Suppressor macrophage treated with lipopolysaccharide for 4 hours (primary cell): Measurements from ENCODE around the gene ECT2L.
A peak's percentile ranks its signal among the peaks of the same experiment; 100 is the strongest.

ENCODE experiments used
- DNase-seq: peaks from one replicate; pipeline ENCODE4 v3.0.0-alpha.2; 2020

ECT2L gene, protein sequence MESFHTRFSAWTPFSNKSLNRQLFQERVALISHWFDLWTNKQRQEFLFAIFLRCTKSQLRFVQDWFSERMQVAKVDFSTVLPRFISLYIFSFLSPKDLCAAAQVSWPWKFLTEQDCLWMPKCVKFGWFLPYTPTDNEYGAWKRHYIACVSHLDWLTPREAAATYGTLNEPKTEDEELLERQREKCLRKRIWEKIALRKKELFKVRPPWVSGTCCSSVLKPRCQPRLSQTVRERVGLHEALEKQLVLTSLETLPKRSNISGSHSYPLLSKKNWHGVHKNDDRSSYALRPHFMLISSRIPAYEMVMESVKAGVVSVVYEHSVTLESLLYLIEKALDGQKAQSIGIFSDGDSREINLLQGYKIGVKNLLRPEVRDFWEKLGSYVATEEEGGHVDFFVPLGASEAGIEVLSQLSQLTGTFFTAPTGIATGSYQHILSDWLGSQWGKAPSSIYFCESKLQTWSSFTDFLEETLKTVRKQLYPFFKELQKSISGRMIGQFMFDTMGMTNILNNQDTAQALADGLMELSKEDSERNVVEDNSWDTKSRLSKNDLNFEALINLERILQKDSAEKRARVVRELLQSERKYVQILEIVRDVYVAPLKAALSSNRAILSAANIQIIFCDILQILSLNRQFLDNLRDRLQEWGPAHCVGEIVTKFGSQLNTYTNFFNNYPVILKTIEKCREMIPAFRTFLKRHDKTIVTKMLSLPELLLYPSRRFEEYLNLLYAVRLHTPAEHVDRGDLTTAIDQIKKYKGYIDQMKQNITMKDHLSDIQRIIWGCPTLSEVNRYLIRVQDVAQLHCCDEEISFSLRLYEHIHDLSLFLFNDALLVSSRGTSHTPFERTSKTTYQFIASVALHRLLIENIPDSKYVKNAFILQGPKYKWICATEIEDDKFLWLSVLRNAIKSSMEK

DNA sequence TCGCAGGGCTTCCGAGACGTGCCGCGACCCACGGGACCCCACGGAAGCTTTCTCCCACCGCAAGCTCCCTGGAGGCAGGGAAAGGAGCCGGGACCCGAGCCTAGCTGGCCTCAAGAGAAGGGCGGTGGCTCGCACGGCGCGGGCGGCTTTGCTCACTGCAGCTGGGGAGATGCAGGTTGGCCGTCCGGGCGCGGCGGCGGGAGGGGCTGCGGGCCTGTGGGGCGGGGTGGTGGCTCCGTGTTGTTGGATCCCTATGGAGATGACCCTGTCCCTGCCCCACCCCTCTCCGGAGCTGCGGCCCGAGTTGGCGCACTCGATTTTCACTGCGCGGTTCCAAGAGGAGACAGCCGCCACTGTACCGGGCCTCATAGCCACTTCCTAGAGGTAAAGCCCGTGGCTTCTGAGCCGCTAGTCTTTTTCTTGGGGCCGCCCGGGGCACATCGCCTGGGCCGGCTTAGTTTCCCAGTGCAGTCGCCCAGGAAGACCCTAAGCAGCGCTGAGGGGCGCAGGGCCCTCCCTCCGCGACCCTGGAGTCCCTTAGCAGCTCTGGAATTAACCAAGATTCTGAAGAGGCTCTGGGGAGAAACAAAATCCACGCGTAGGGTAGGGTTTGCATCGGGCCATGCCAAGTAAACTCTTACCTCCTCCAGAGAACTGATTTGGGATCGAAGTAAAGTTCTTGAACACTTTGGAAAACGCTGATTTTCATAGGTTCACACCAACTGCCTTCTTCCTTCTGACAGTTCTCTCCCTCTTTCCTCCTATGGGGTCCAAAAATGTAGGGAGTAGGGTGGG is at the start of gene ECT2L:
Gene ECT2L (plus strand): TSS at position 279 of the 795 bp plus-strand sequence. CDS start 17,188 bp downstream, outside the sequence.
- no peak for DNase-seq

DNA sequence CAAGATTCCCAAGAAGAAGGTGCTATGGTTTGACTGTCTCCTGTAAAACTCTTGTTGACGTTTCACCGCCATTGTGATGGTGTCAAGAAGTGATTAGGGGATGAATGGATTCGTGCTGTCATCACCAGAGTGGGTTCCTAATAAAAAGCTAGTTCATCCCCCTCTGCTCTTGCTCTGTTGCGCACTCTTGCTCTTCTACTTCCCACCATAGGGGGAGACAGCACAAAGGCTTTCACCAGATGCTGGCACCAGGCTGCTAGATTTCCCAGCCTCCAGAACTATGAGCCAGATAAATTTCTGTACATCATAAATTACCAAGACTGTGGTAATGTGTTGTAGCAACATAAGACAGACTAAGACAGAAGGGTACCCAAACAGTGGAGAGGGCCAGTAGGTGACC is 43.9 kb upstream of the ECT2L start:
- no peak for DNase-seq

DNA sequence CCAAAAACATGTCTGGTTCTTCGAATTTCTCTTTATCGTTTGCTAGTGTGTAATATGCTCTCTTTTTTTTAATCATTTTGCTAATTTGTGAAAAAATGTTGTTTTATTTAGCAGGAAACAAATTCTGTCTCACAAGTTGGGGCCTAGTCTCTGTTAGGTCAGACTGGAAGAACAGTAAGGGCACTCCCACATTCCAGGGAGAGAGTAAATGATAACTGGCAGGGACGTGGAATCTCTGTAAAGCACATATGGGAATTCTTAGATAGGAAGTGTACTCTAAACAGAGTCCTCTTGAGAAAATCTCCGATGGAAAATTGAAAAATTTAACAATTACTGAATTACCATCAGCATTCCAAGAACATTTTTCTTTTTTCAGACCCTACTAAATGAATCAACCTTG is 38.8 kb upstream of the ECT2L start:
- DNase-seq: no peak

DNA sequence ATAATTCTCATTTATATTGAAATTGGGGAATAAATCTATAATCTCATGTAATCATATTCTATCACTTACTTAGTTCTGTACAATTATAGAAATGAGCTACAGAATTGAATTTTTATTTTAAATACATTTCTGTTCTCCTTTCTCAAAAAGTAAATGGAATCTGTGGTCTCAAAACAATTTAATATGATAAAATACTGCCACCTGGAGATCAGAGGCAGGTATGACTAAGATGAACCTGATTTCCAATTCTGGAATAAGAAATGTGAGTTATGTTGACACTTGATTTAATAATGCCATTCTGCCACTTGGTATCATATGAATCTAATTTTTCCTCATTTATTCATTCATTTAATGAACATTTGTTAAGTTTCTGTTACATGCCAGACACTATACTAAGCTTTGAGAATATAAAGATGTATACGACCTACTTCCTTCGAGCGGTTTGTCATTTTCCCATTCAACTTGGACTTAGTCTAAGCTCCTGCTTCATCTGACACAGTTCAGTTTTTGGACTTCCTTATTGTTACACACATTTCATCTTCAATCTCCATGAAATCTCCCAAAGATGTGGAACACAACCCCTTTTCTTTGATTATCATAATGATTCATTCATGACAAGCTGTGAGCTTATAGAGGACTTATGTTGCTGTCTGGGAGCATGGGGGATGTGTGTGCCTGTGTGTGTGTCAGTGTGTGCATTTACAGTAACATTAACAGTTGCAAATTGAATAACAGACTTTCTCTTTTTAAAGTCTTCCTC is 29.8 kb upstream of the ECT2L start:
- peak; percentile 75 for DNase-seq

DNA sequence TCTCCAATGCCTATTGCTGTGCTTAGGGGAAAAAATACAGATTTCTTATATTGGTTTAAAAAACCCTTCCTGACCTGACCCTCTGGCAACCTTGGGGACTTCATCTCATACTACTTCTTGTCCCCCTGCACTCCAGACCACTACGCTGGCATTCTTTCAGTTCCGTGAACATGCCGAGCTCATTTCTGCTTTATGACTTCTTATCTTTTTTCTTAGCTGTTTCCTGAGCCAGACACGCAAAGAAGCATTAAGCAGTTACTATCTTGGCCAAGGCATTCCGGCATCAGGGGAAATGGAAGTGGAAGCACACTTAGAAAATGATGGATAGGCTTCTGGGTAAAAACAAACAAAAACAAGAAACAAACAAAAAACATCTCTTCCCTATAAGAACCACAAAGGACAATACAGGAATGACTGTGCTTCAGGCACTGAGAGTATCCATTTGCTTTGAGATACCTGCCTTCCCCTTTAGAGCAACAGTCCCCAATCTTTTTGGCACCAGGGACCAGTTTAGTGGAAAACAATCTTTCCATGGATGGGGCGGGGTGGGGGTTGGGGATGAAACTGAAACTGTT is 26.7 kb upstream of the ECT2L start:
- DNase-seq: no peak

DNA sequence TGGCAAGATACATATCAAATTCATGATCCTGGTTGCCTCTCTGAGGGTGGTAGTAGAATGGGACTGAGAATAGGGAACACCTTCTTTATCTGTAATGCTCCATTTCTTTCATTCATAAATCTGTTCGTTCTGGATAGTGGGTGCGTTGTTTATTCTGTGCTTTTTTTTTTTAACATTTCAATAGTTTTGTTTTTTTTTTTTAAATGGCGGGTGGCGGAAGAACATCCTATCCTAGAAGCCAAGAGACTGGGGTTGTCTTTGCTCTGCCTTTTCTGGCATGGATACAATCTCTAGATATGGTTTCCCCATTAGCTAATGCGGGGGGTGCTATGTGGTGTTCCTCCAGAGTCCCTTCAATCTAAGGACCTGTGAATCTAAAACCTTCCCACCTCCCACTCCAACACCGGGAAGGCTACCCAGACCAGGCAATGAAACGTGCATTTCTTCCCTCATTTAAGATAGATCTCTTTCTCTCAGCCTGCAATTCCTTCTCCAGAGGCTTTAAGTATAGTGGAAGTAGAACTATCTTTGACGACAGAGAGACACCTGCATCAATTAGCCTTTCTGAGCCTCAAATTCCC is 23.2 kb upstream of the ECT2L start:
- no peak for DNase-seq

DNA sequence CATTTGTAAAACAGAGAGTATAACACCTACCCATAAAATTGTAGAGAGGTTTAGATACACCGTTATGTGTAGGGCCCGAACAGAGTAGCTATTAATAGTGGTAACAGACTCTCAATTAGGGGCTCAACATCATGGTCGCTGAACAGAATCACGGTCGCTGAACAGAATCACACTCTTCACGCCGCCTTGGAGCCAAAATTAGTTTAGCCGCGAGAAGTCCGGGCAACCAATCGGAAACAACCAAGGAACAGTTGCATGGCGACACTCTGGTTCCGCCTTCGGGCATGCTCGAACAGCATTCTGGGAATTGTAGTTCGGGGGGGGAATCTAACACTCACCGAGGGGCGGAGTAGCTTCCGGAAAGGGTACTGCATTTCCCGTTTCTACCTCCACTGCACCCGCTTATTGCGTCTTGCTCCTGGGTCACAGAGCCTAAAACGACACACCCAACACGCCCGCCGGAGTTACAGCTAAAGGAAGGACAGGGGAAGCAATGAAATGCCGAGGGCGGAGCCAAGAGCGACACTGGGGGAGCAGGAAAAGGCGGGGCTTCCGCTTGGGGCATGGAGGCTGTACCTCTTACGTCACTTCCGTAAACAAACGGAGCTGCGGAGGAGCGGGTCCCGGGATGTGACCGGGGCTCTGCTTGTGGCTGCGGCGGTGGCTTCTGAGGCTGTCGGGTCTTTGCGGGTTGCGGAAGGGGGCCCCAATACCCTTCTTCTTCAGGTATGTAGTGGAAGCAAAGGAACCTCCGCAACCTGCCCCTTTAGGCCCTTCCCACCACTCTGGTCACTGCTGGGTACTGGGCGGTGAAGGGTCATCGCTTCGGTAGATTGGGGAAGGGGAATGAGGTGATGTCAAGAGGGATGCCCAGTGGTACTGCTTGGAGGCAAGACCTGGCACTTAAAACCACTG is 22.5 kb upstream of the ECT2L start, which contains the start of gene CCDC28A:
Gene CCDC28A (plus strand): TSS at position 593 of the 915 bp plus-strand sequence. CDS start 2,352 bp downstream, outside the sequence.
- peak; percentile 96 for DNase-seq

DNA sequence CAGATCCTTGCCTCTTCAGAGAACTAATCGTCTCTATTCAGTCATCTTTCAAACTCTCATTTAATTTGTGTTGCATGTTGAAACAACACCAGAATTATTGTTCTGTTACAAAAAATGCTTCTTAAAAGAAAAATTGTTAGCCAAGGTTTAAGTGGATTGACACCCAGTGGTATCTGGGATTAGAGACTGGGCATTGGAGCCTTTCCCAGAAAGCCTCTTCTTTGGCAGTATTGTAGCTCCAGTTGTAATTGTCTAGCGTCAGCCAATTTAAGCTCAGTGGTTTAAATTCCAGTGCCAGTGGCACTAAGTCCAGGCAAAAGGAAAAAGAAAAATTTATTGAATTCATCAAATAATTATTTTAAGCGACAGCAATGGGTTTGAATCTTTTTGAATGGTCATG is 21.5 kb upstream of the ECT2L start:
- DNase-seq: no peak

DNA sequence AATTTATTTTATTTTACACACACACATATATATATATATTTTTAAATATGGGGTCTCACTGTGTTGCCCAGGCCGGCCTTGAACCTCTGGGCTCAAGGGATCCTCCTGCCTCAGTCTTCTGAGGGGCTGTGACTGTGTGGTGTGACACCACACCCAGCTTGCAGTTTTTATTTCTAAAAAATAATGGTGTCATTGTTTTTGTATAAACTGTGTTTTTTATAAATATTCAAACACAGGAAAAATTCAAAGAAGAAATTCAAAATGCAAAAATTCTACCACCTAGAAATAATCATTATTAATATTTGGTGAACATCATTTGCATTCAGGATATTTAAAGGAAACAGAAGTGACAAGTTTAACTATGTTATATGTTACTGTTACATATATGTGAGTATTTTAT is 19.2 kb upstream of the ECT2L start:
- no peak for DNase-seq

DNA sequence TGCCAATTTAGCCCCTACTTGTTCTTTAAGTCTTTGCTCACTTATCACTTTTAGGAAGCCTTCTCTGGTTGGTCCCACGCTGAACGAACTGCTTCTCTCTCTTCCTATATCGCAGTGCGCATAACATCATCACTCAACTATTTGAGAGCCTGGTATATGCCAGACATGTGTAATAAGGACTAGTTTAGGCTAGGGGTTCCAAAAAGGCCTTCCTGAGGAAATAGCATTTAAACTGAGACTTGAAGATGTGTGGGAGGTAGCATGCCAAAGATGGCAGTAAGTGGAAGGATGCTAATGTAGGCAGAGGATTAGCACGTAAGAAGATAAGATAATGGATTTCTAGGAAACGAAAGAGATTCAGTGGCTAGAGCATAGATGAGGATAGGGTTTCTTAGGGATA is 17.6 kb upstream of the ECT2L start:
- no peak for DNase-seq

DNA sequence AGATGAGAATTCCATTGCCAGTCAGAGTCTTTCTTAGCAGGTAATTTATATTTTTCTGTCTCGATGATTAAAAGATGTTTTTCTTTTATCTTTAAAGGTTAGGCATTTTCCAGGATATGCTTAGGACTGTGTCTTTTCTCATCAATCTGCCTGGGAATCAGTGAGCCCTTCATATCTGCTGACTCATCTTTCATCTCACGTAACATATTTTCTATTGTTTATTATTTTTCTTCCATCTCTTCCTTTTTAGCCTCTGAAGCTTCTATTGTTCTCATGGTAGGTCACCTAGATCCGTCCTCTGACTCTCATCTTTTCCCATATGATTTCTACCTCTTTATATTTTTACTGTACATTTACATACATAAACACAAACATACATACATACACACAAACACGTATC is 13.6 kb upstream of the ECT2L start:
- no peak for DNase-seq

DNA sequence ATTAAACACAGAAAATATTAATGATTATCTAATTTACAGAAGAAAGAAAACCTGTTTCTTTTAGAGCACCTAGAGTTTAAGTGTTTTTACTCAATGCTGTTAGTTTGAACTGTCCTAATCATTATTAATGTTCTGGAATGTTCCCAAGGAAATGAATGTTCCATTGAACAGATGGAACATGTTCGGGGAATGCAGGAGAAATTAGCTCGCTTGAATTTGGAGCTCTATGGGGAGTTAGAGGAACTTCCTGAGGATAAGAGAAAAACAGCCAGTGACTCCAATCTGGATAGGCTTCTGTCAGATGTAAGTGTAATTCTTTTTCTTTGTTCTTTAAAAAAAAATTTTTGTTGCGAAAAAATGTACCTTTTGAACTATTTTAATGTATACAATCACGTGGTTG is 10.8 kb upstream of the ECT2L start:
- DNase-seq: no peak

DNA sequence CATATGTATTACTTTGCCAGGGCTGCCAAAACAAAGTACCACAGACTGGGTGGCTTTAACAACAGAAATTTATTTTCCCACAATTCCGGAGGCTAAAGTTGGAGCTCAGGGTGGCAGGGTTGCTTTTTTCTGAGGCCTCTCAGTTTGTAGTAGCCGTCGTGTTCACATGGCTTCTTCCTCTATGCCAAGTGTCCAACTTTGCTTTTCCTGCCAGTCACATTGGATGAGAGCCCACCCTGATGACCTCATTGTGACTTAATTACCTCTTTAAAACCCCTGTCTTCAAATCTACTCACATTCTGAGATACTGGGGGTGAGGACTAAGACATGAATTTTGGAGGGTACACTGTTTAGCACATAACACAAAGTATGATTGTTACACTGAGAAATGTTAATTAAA is 9.9 kb upstream of the ECT2L start:
- no peak for DNase-seq

DNA sequence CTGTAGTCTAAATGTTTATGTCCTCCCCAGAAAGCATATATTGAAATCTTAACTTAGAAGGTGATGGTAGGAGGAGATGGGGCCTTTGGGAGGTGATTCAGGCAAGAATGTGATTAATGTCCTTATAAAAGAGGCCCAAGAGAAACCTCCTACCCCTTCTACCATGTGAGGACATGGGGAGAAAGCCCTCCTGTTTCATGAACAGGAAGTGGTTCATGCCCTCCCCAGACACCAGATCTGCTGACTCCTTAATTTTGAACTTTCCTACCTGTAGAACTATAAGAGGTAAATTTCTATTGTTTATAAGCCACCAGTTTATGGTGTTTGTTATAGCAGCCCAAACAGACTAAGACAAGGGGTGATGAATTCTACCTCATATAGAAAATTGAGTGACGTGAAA is 8.7 kb upstream of the ECT2L start:
- DNase-seq: no peak

DNA sequence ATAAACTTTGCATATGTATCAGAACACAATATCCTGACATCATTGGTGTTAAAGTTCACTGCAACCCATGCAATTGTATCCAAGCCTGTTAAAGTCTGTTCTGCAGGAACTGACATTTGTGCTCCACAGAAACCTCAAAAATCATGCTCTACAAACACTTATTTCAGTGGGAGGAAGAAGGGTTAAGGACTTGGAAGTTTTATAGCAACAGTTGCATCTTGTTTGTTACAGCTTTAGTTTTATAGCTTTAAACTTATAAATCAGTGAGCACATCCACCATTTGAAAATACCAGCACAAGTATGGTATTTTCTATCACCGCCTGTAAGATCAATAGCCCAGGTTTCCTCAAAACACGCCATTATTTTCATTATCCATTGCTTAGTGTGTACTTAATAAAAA is 884 bp downstream of the ECT2L start:
- DNase-seq: no peak

DNA sequence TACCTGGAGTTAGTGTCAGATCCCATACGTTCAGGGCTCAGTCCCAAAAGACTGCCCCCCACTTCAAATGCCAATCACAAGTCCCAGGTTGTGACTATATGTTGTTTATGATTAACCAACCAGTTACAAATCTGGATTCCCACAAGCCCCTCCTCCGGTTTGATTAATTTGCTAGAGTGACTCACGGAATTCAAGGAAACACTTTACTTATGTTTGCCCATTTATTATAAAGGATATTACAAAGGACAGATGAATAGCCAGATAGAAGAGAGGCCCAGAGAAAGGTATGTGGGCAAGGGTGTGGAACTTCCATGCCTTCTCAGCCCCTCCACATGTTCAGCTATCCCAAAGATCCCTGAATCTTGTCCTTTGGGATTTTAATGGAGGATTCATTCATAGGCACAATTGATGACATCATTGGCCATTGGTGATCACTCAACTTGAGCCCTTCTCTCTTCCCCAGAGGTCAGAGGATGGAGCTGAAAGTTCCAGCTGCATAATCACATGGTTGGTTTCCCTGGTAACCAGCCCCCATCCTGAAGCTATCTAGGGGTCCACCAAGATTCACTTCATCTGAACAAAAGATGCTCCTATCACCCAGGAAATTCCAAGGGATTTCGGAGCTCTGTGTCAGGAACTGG is 2.0 kb downstream of the ECT2L start:
- no peak for DNase-seq

DNA sequence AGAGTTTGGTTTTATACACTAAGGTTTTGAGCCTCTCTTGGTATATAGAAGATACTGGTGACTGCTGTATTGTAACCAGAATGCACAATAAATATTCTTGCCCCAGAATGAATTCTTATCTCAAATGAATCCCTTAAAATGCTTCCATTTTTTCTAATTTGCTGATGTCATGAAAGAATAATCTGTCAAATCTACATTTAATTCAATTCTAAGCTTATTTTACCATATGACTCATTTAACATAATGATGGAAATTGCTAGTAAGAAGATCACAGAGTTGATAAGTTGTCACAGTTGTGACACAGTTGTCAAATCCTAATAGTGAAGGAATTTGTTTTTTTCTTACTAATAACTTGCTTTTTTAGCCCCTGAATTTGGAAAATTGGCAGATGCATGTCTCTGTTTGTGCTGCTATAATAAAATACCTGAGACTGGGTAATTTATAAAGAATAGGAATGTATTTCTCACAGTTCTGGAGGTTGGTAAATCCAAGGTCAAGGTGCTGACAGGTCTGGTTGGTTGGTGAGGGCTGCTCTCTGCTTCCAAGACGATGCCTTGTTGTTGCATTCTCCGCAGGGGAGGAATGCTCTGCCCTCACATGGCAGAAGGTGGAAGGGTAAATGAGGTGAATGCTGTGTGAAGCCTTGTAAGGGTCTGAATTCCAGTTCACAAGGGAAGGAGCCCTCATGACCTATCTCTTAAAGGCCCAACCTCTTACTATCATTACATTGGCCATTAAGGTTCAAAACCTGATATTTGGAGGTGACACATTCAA is 4.7 kb downstream of the ECT2L start:
- DNase-seq: no peak

DNA sequence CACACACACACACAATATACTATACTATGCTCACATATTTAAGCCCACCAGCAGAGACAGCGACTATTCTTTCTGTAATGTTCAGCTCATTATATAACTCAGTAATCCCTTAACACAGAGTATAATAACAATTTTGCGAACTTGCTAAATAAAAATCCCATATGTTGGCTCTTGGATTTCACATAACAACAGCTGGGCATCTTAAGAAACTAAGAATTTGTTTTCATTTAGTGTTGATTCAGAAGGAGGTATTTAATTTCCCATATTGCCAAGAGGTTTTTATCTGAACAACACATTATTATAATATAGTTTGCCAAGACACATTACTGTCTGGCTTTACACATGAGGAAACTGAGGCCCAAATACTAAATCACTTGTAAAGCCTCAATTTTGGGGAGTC is 7.4 kb downstream of the ECT2L start:
- DNase-seq: no peak

DNA sequence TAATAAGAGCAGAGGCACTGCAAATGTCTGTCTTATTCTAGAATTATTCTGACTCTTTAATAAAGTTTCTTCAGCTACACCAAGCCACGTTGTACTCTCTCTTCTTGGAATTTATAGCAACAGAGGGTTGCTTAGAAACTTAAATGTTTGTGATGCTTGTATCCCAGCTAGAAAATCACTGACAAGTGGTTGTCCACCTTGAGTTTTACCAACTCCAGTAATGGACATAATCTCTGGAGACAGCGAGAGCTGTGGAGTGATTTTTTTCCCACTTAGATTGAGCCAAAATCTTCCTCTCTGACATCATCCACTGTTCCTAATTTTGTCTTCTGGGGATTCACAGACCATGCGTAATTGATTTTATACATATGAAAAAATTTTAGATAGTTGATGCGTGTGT is 8.0 kb downstream of the ECT2L start:
- DNase-seq: no peak
